ENCODE results near the gene ASTN2. TPM values are rescaled to one million over a fixed set of nuclear protein-coding genes. Genes with fewer than 3 reads are reported as not detected.

The ASTN2 gene
- total and polyA plus RNA-seq, 2 experiments from 2014 or later, result 5.6 to 7.7 TPM

DNA sequence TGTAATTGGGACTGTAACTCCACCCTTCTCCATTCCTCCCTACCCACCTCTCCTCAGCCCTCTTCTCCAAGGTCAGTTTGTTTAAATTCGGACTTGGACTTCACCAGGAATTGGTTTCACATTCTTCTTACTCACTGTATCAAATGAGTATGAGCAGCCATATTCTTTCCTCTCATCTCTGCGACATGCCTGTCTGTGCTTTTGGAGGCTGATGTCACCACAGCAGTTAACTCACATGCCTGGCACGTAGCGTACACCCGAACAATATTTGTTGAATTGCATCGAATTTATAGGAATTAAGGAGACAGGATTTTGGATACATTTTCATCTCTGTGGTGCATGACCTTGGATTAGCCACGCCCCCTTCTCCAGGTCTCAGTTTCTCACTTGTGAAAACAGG, 291.1 kb downstream of the ASTN2 start:
- DNase-seq (ENCODE audit: low read depth in 1 of 2, low spot score in 1 of 2), result no peak
- no peaks in the 10 kb centered on the region for H3K36me3 ChIP-seq
- TF ChIP-seq CTCF (IDR thresholded peaks at IDR 0.05; ENCODE audit: low read depth, low read length), result no peak
- no peaks in the 10 kb centered on the region for H3K27me3 ChIP-seq
- no peak overlapping the region for H3K27ac ChIP-seq
- H3K9me3 ChIP-seq (ENCODE audit: low read depth), result no peaks in the 10 kb centered on the region
- no peak overlapping the region for H3K4me3 ChIP-seq
- no peaks in the 10 kb centered on the region for H3K4me1 ChIP-seq (ENCODE audit: low read depth)

DNA sequence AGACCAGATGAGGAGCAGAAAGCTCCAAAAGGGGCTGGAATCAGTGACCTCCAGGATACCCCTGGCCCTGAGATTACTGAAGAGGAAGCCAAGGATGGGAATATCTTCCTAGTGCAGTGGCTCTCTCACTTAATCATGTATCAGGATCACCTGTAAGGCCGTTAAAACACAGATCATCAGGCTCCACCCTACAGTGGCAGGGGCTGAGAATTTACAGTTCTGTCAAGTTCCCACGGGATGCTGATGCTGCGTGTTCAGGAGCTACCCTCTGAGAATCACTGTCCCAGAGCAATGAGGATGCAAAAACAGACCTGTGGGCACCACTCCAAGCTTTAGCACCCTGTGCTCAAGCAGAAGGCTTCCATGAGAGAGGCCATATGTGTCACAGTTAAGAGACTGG, 291.9 kb downstream of the ASTN2 start:
- Histone ChIP-seq H3K9me3 (ENCODE audit: low read depth) (no peaks in the 10 kb centered on the region), H3K27me3 (no peaks in the 10 kb centered on the region), H3K4me1 (ENCODE audit: low read depth) (no peaks in the 10 kb centered on the region), H3K27ac (no peak overlapping the region), H3K36me3 (no peaks in the 10 kb centered on the region), H3K4me3 (no peak overlapping the region)
- DNase-seq (ENCODE audit: low read depth in 1 of 2, low spot score in 1 of 2), result no peak
- TF ChIP-seq CTCF (IDR thresholded peaks at IDR 0.05; ENCODE audit: low read depth, low read length), result no peak

- no peak for TF ChIP-seq CTCF (IDR thresholded peaks at IDR 0.05; ENCODE audit: low read depth, low read length)
- H3K9me3 ChIP-seq (ENCODE audit: low read depth), result no peaks in the 10 kb centered on the region
- H3K4me1 ChIP-seq (ENCODE audit: low read depth), result no peaks in the 10 kb centered on the region
- no peak overlapping the region for H3K4me3 ChIP-seq
- no peak overlapping the region for H3K27ac ChIP-seq
- H3K36me3 ChIP-seq, result no peaks in the 10 kb centered on the region
- no peaks in the 10 kb centered on the region for H3K27me3 ChIP-seq
- no peak for DNase-seq (ENCODE audit: low read depth in 1 of 2, low spot score in 1 of 2)
Observed at GRCh38 chr9:117122102-117122501, 292.8 kb downstream of the ASTN2 start.

DNA sequence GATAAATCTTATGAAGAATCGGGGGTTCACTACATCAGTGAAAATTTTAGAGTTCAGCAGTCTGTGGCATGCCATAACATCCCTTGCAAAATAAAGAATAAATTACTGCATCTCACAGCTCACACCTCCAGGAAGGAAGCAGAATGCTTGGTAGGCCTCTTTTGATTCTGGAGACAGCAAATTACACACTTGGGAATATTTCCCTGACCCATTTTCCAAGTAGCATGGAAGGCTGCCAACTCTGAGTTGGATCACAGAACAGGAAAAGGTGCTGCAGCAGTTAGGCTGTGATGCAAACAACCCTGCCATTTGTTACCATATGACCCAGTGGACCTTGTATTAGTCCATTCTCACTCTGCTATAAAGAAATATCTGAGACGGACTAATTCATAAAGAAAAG, 293.5 kb downstream of the ASTN2 start:
- Histone ChIP-seq H3K4me1 (ENCODE audit: low read depth) (no peaks in the 10 kb centered on the region), H3K27me3 (no peaks in the 10 kb centered on the region), H3K4me3 (no peak overlapping the region), H3K9me3 (ENCODE audit: low read depth) (no peaks in the 10 kb centered on the region), H3K36me3 (no peaks in the 10 kb centered on the region), H3K27ac (no peak overlapping the region)
- TF ChIP-seq CTCF (IDR thresholded peaks at IDR 0.05; ENCODE audit: low read depth, low read length), result no peak
- DNase-seq (ENCODE audit: low read depth in 1 of 2, low spot score in 1 of 2), result peak in 1 of 2 donors; percentile 11

- Histone ChIP-seq H3K9me3 (ENCODE audit: low read depth) (no peaks in the 10 kb centered on the region), H3K27me3 (no peaks in the 10 kb centered on the region), H3K36me3 (no peaks in the 10 kb centered on the region), H3K4me1 (ENCODE audit: low read depth) (no peaks in the 10 kb centered on the region), H3K27ac (no peak overlapping the region), H3K4me3 (no peak overlapping the region)
- no peak for TF ChIP-seq CTCF (IDR thresholded peaks at IDR 0.05; ENCODE audit: low read depth, low read length)
- no peak for DNase-seq (ENCODE audit: low read depth in 1 of 2, low spot score in 1 of 2)
Observed at GRCh38 chr9:117120061-117120460, 294.8 kb downstream of the ASTN2 start.

GRCh38 chr9:117116084-117116483, 298.8 kb downstream of the ASTN2 start:
- no peak for TF ChIP-seq CTCF (IDR thresholded peaks at IDR 0.05; ENCODE audit: low read depth, low read length)
- Histone ChIP-seq H3K27me3 (no peaks in the 10 kb centered on the region), H3K9me3 (ENCODE audit: low read depth) (no peaks in the 10 kb centered on the region), H3K4me3 (no peak overlapping the region), H3K4me1 (ENCODE audit: low read depth) (peaks cover 3% of the 10 kb centered on the region), H3K27ac (no peak overlapping the region), H3K36me3 (no peaks in the 10 kb centered on the region)
- no peak for DNase-seq (ENCODE audit: low read depth in 1 of 2, low spot score in 1 of 2)
